Liver (tissue), 3 donors: ENCODE data around the gene CTNNBL1.

Experiments used
- ATF3 ChIP-seq: IDR thresholded peaks from 2 replicates; pipeline ENCODE4 v1.6.1; 2016; ENCODE audit warnings: antibody characterized with exemption
- EGR1 ChIP-seq, 2 donors: IDR thresholded peaks; 2 replicates each; pipeline ENCODE4 v1.6.1; 2016 to 2018; ENCODE audit warnings: antibody characterized with exemption in 2 of 2, low read depth in 2 of 2
- GABPA ChIP-seq, 2 donors: IDR thresholded peaks in 1 of 2; conservative IDR thresholded peaks in 1 of 2; 2 replicates each; pipeline ENCODE4 v1.6.1; 2016; ENCODE audit warnings: antibody characterized with exemption in 2 of 2, mild to moderate bottlenecking in 1 of 2, moderate library complexity in 1 of 2
- HNF4G ChIP-seq: IDR thresholded peaks from 2 replicates; pipeline ENCODE4 v1.6.1; 2016; ENCODE audit warnings: antibody characterized with exemption
- JUND ChIP-seq, 2 donors: IDR thresholded peaks; 2 replicates each; pipeline ENCODE4 v1.6.1; 2016; ENCODE audit warnings: antibody characterized with exemption in 2 of 2
- NR2F2 ChIP-seq: IDR thresholded peaks from 2 replicates; pipeline ENCODE4 v1.6.1; 2016; ENCODE audit warnings: antibody characterized with exemption
- RAD21 ChIP-seq, 2 donors: IDR thresholded peaks; 2 replicates each; pipeline ENCODE4 v1.6.1; 2016; ENCODE audit warnings: antibody characterized with exemption in 2 of 2, mild to moderate bottlenecking in 2 of 2
- REST ChIP-seq: IDR thresholded peaks from 2 replicates; pipeline ENCODE4 v1.6.1; 2016; ENCODE audit warnings: antibody characterized with exemption, mild to moderate bottlenecking
- RXRA ChIP-seq, 2 donors: IDR thresholded peaks; 2 replicates each; pipeline ENCODE4 v1.6.1; 2017 to 2018; ENCODE audit warnings: antibody characterized with exemption in 2 of 2, mild to moderate bottlenecking in 1 of 2
- TAF1 ChIP-seq: conservative IDR thresholded peaks from 2 replicates; pipeline ENCODE4 v1.6.1; 2016; ENCODE audit warnings: antibody characterized with exemption, mild to moderate bottlenecking
- YY1 ChIP-seq: IDR thresholded peaks from 2 replicates; pipeline ENCODE4 v1.6.1; 2016; ENCODE audit warnings: antibody characterized with exemption, mild to moderate bottlenecking
- TF ChIP-seq, protein P1 (sequence below): fragments of 150-350 bp; IDR thresholded peaks from 2 replicates; pipeline ENCODE4 v1.5.1; 2017; ENCODE audit warnings: improper control_type of control experiment, low read depth, low read length; ENCODE audit not compliant: missing input control
- TF ChIP-seq, protein P2 (sequence below): IDR thresholded peaks from 2 replicates; pipeline ENCODE4 v1.6.1; 2016; ENCODE audit warnings: antibody characterized with exemption
- TF ChIP-seq, protein P3 (sequence below): IDR thresholded peaks from 2 replicates; pipeline ENCODE4 v1.6.1; 2016; ENCODE audit warnings: antibody characterized with exemption
- donor health status: healthy.
- donor health status: healthy.

DNA sequence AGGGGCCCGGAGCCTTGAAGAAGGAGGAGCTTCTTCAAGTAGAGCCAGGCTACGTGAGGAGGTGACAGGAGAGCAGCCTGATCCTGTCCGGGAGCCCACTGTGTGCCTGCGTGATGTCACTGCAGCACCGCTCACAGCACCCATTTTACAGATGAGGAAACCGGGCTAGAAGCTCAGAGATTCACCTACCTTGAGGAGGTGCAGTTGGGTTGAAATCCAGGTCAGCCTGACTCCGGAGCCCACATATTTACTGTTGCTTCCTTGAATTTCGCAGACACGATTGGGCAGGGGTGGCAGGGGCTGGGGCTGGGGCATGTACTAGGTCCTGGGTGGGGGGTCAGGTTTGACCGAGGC lies 221.6 kb downstream of the CTNNBL1 start:
- TF ChIP-seq, protein P1, sequence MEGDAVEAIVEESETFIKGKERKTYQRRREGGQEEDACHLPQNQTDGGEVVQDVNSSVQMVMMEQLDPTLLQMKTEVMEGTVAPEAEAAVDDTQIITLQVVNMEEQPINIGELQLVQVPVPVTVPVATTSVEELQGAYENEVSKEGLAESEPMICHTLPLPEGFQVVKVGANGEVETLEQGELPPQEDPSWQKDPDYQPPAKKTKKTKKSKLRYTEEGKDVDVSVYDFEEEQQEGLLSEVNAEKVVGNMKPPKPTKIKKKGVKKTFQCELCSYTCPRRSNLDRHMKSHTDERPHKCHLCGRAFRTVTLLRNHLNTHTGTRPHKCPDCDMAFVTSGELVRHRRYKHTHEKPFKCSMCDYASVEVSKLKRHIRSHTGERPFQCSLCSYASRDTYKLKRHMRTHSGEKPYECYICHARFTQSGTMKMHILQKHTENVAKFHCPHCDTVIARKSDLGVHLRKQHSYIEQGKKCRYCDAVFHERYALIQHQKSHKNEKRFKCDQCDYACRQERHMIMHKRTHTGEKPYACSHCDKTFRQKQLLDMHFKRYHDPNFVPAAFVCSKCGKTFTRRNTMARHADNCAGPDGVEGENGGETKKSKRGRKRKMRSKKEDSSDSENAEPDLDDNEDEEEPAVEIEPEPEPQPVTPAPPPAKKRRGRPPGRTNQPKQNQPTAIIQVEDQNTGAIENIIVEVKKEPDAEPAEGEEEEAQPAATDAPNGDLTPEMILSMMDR = no peak
- TF ChIP-seq RAD21 (IDR thresholded peaks at IDR 0.05) (no peak), YY1 (no peak), RXRA (IDR thresholded peaks at IDR 0.05) (no peak), GABPA (IDR thresholded peaks at IDR 0.05 in 1 of 2, conservative IDR thresholded peaks at IDR 0.05 in 1 of 2) (no peak), NR2F2 (no peak), REST (no peak), TAF1 (no peak), EGR1 (IDR thresholded peaks at IDR 0.05; ENCODE audit: low read depth in 2 of 2) (no peak), HNF4G (no peak), ATF3 (no peak), JUND (IDR thresholded peaks at IDR 0.05) (no peak)
- TF ChIP-seq, protein P2, sequence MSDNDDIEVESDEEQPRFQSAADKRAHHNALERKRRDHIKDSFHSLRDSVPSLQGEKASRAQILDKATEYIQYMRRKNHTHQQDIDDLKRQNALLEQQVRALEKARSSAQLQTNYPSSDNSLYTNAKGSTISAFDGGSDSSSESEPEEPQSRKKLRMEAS = no peak
- TF ChIP-seq, protein P3, sequence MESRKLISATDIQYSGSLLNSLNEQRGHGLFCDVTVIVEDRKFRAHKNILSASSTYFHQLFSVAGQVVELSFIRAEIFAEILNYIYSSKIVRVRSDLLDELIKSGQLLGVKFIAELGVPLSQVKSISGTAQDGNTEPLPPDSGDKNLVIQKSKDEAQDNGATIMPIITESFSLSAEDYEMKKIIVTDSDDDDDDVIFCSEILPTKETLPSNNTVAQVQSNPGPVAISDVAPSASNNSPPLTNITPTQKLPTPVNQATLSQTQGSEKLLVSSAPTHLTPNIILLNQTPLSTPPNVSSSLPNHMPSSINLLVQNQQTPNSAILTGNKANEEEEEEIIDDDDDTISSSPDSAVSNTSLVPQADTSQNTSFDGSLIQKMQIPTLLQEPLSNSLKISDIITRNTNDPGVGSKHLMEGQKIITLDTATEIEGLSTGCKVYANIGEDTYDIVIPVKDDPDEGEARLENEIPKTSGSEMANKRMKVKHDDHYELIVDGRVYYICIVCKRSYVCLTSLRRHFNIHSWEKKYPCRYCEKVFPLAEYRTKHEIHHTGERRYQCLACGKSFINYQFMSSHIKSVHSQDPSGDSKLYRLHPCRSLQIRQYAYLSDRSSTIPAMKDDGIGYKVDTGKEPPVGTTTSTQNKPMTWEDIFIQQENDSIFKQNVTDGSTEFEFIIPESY = no peak
